Thymus (tissue), 11 donors: ENCODE data around the gene SOD2. TPM values are rescaled to one million over a fixed set of nuclear protein-coding genes. Genes with fewer than 3 reads are reported as not detected.
"Not testable (repeated sequence)": the region's sequence is repeated elsewhere in the genome, so short reads cannot be mapped to it uniquely, and the experiment has no call there.

Source experiments
- DNase-seq, 9 donors: peaks; one replicate each; pipeline ENCODE4 v3.0.0-alpha.2; 2013; ENCODE audit warnings: low spot score in 9 of 9, low read depth in 6 of 9, missing footprints in 1 of 9
- H3K27ac ChIP-seq, 2 donors: one replicate each; pipeline ENCODE4 v1.5.1; 2013; ENCODE audit warnings: control low read depth in 1 of 2, low read depth in 1 of 2, low read length in 1 of 2, mild to moderate bottlenecking in 1 of 2, moderate library complexity in 1 of 2
- H3K27me3 ChIP-seq, 2 donors: one replicate each; pipeline ENCODE4 v1.5.1; 2013; ENCODE audit warnings: low read length in 1 of 2; ENCODE audit not compliant: control insufficient read depth in 2 of 2, insufficient read depth in 1 of 2
- H3K36me3 ChIP-seq, 2 donors: one replicate each; pipeline ENCODE4 v1.5.1; 2013; ENCODE audit warnings: low read length in 1 of 2, mild to moderate bottlenecking in 1 of 2, moderate library complexity in 1 of 2; ENCODE audit not compliant: control insufficient read depth in 2 of 2, insufficient read depth in 2 of 2
- H3K4me1 ChIP-seq, 2 donors: one replicate each; pipeline ENCODE4 v1.5.1; 2013; ENCODE audit warnings: low read length in 2 of 2; ENCODE audit not compliant: control insufficient read depth in 2 of 2, insufficient read depth in 2 of 2
- H3K4me3 ChIP-seq, 2 donors: one replicate each; pipeline ENCODE4 v1.5.1; 2013; ENCODE audit warnings: low read length in 2 of 2, control low read depth in 1 of 2, mild to moderate bottlenecking in 1 of 2
- H3K9me3 ChIP-seq, 2 donors: one replicate each; pipeline ENCODE4 v1.5.1; 2013; ENCODE audit warnings: low read length in 1 of 2, mild to moderate bottlenecking in 1 of 2; ENCODE audit not compliant: control insufficient read depth in 2 of 2, insufficient read depth in 1 of 2
- WGBS: extraction: QIAGEN DNeasy Blood & Tissue Kit; methylation state at CpG from one replicate; pipeline ENCODE4 v1.1.7; 2013; 5-methylcytosine and 5-hydroxymethylcytosine counted together
- polyA plus RNA-seq: library from polyadenylated mRNA; stranded (reverse); fragments of 200-250 nt; gene quantifications from one replicate; pipeline ENCODE4 v1.2.3, GENCODE V29; 2013
- total RNA-seq: library from RNA; stranded (reverse); fragments of 120-200 nt; gene quantifications from one replicate; pipeline ENCODE4 v1.2.4, GENCODE V29; 2013
- donor health status: healthy.

SOD2 gene
- total and polyA plus RNA-seq, 2 donors, result 68.0 to 759 TPM

- WGBS, result 91% methylated on average over 3 of the region's 3 CpGs
- H3K4me3 ChIP-seq, H3K4me1 ChIP-seq, H3K9me3 ChIP-seq, H3K27me3 ChIP-seq, DNase-seq, H3K27ac ChIP-seq, H3K36me3 ChIP-seq: not testable (repeated sequence)
Observed at GRCh38 chr6:159712389-159712788, 19.3 kb upstream of the SOD2 start.

DNA sequence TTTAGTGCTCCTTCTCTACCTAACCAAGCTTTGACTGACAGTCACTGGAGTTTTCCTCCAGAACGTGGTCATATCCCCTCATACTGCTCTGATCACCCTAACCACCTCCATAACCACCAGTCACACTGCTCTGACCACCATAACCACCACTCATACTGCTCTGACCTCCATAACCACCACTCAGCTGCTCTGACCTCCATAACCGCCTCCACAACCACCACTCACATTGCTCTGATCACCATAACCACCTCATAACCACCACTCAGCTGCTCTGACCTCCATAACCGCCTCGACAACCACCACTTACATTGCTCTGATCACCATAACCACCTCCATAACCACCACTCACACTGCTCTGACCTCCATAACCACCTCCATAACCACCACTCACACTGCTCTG is 17.6 kb upstream of the SOD2 start:
- not testable (repeated sequence) for H3K9me3 ChIP-seq, H3K36me3 ChIP-seq, H3K27ac ChIP-seq, DNase-seq, H3K4me1 ChIP-seq, H3K27me3 ChIP-seq, H3K4me3 ChIP-seq
- 82% methylated on average over 4 of the region's 4 CpGs for WGBS

- Histone ChIP-seq H3K36me3 (no peaks in the 10 kb centered on the region), H3K27me3 (no peaks in the 10 kb centered on the region), H3K9me3 (peaks cover 0 to 5% of the 10 kb centered on the region in 2 donors), H3K4me3 (no peak overlapping the region), H3K27ac (no peak overlapping the region), H3K4me1 (peaks cover 2 to 7% of the 10 kb centered on the region in 2 donors)
- no peak for DNase-seq
- 93% methylated on average over 7 of the region's 7 CpGs for WGBS
Observed at GRCh38 chr6:159701413-159701999, 8.5 kb upstream of the SOD2 start.

GRCh38 chr6:159700970-159701369 is 7.9 kb upstream of the SOD2 start:
- peaks cover 0 to 5% of the 10 kb centered on the region in 2 donors for H3K9me3 ChIP-seq
- H3K4me3 ChIP-seq, result no peak overlapping the region
- 9% methylated on average over 1 of the region's 1 CpG for WGBS
- H3K36me3 ChIP-seq, result no peaks in the 10 kb centered on the region
- H3K27ac ChIP-seq, result peak overlapping the region in 1 of 2 donors; percentile 55
- DNase-seq, result peak in 1 of 9 donors; percentile 33
- no peaks in the 10 kb centered on the region for H3K27me3 ChIP-seq
- H3K4me1 ChIP-seq, result peaks cover 2 to 7% of the 10 kb centered on the region in 2 donors

- WGBS, result 96% methylated on average over 2 of the region's 2 CpGs
- H3K9me3 ChIP-seq, result peaks cover 0 to 3% of the 10 kb centered on the region in 2 donors
Observed at GRCh38 chr6:159695984-159696383, 2.9 kb upstream of the SOD2 start.

GRCh38 chr6:159693894-159694545 is 979 bp upstream of the SOD2 start:
- Histone ChIP-seq H3K4me1 (peaks cover 12 to 27% of the 10 kb centered on the region in 2 donors), H3K27ac (peak overlapping the region; percentile 96 to 100)
- WGBS, result 5% methylated on average over 14 of the region's 14 CpGs

More at GRCh38 chr6:159695984-159696383, 2.9 kb upstream of the SOD2 start:
- Histone ChIP-seq H3K27ac (no peak overlapping the region), H3K36me3 (no peaks in the 10 kb centered on the region), H3K27me3 (no peaks in the 10 kb centered on the region), H3K4me3 (no peak overlapping the region), H3K4me1 (peaks cover 12 to 30% of the 10 kb centered on the region in 2 donors)
- DNase-seq, result no peak

GRCh38 chr6:159692303-159693127 is 526 bp downstream of the SOD2 start:
- 3% methylated on average over 66 of the region's 66 CpGs for WGBS
- Histone ChIP-seq H3K27ac (peak overlapping the region; percentile 96 to 100), H3K4me3 (peak overlapping the region; percentile 69 to 86), H3K9me3 (peaks cover 0 to 3% of the 10 kb centered on the region in 2 donors), H3K36me3 (peaks cover 9 to 11% of the 10 kb centered on the region in 2 donors), H3K4me1 (peaks cover 12 to 27% of the 10 kb centered on the region in 2 donors), H3K27me3 (no peaks in the 10 kb centered on the region)
- peak in 8 of 9 donors; percentile 32 to 74 (median 48) for DNase-seq

More at GRCh38 chr6:159693894-159694545, 979 bp upstream of the SOD2 start:
- peak in 8 of 9 donors; percentile 32 to 77 (median 48) for DNase-seq
- peaks cover 1 to 4% of the 10 kb centered on the region in 2 donors for H3K36me3 ChIP-seq
- no peaks in the 10 kb centered on the region for H3K27me3 ChIP-seq
- peak overlapping the region; percentile 69 to 86 for H3K4me3 ChIP-seq
- peaks cover 0 to 3% of the 10 kb centered on the region in 2 donors for H3K9me3 ChIP-seq

GRCh38 chr6:159691963-159692287 is 1.1 kb downstream of the SOD2 start:
- peak in 3 of 9 donors; percentile 13 to 27 (median 13) for DNase-seq
- Histone ChIP-seq H3K36me3 (peaks cover 12 to 17% of the 10 kb centered on the region in 2 donors), H3K4me3 (peak overlapping the region; percentile 69 to 86), H3K4me1 (peaks cover 12 to 27% of the 10 kb centered on the region in 2 donors), H3K27ac (peak overlapping the region; percentile 20 to 96), H3K9me3 (peaks cover 0 to 3% of the 10 kb centered on the region in 2 donors), H3K27me3 (no peaks in the 10 kb centered on the region)
- 57% methylated on average over 7 of the region's 7 CpGs for WGBS
